Measurements from ENCODE around the gene LNX1.

The LNX1 gene

DNA sequence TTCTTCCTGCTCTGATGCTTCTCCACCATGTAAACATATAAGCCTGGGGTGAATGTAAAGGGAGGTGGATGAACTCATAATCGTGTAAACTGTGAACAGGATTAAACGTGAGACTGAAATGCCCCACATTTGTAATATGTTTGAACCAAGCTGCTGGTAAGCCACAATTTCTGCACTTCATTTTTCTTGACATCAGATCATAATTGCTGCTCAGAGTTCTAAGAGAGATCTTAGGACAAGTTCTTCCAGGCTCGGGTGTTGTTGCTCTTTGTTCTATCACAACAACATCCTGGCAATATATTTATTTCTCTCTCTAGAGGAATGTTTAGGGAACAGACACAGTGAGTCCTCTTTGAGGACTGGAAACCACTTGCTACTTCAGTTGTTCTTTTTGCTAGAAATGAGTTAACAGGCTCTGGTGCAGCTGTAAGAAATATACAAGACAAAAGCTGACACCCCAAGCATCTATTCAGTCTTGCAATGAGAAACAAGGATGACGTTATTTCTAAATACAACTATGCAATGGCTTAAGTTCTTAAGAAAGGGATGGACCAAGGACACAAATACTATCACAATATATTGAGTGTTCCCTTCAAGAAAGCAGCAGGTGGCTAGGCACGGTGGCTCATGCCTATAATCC, 59.6 kb downstream of the LNX1 start:
- DNase-seq, result no peak

- no peak for DNase-seq
Observed at GRCh38 chr4:53529025-53529424, 62.3 kb downstream of the LNX1 start.

DNA sequence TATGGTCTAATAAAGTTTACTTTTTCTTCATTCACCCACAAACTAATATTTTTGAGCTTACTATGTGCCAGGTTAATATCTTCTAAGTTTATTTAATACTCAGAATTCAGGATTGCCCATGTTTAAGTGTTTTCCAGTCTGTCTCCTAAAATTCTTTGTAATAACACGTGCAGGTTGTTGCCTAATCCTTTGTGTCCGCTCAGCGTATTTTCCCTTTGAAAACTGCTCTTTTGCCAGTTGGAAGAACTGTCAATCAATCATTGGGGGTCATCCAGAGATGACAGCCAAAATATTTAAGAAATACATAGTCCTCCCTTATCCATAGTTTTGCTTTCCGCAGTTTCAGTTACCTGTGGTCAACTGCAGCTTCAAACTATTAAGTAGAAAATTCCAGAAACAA, 63.4 kb downstream of the LNX1 start:
- no peak for DNase-seq

GRCh38 chr4:53527326-53527725, 64.0 kb downstream of the LNX1 start:
- no peak for DNase-seq

DNA sequence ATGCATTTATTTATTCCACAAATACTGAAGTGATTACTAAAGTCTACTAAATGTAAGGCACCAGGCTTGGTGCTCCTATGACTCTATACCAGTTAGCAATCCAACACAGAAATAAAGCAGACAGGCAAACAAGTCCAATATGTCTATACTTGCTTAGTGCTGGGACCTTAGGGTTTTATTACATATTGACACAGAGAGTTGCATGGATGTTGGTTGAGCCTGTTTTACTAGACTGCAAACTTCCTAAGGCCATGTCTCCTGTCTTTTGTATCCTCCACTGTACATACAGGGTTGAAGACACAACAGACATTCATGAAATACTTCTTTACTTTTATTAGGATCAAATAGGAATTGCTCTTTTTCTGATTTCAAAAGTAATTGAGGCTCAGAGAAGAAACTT, 69.0 kb downstream of the LNX1 start:
- DNase-seq, result no peak

- DNase-seq, result no peak
Observed at GRCh38 chr4:53520116-53520515, 71.2 kb downstream of the LNX1 start.

GRCh38 chr4:53518807-53519206, 72.5 kb downstream of the LNX1 start:
- DNase-seq, result no peak

DNA sequence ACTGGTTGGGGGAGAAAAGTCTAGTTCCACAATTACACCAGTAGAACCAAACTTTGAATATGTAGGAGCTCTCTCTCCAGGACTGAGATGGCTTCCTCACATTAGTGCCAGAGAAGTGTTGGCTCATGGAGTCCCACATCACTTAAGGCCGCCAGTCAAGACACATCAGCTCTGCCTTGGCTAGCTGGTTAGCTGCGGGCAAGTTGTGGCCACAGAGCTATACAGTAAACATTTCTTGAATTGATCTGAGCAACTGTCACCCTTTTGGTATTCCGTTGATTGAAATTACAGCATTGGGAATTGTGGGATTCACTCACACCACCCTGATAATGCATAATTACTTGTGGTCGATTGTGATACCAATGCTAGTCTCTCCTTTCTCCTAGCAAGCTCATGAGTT, 76.2 kb downstream of the LNX1 start:
- no peak for DNase-seq

- no peak for DNase-seq
Observed at GRCh38 chr4:53514509-53514908, 76.8 kb downstream of the LNX1 start.

- DNase-seq, result no peak
Observed at GRCh38 chr4:53512608-53513007, 78.7 kb downstream of the LNX1 start.

GRCh38 chr4:53511014-53511413, 80.3 kb downstream of the LNX1 start:
- no peak for DNase-seq

DNA sequence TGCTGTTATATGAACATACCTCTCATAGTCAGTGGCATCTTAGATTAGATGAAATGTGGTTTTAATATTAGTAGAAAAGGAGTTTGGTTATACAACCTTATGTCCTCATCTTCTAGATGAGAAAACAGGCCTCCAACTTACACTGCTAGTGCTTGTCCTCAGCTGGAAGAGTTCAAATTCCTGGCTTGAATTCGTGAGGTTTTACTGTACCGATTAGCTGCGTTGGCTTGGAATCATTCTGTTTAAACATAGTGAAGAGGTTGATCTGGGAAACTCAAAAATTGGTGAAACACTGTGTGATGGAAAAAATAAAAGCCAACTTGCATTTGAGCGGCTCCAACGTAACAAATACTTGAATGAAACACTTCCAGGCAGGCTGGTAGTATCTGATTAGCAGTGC, 81.0 kb downstream of the LNX1 start:
- no peak for DNase-seq

DNA sequence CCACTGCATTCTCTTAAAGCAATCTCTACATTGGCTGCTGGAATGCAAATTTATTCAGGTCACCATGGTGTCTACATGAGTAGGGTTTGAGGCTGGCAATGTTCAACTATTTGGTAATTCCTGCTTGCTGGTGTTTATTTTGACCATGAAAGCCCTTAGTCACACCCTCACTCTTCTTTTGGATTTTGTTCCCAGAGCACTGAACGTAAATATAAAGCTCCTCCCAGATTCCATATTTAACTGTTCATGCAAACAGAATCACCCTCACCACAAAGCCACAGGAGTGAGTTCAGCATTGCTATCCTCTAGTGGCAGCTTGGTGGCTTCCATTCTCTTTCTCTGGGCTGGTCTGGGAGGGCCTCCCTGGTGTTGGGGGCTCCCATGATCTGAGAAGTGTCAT, 82.8 kb downstream of the LNX1 start:
- no peak for DNase-seq

DNA sequence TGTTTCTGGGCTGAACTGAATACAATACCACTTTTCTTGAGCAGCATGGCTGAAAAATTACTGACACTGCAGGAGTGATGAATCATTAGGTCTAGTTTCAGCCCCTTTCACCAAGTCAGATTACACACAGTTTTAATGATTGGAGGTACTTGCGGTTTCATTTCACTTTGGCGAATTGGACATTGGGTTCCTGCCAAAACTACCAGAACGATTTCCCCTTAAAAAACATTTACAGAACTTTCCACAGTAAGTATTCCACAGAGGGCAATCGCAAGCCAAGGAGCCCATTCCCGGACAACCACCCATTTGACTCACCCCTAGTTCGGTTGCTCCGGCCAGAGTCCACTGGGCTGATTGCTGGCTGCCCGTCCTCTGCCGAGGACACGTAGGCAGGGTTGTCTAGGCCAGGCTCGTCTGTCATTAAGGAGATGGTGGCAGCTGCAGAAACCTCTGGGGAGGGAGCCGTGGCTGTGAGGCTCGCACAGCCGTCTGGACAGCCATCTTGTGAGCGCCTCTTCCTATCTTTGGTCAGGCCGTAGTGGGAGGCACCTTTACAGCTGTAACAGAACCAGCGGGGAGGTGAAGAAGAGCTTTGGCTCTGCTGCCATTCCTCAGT, 83.5 kb downstream of the LNX1 start:
- DNase-seq, result no peak

GRCh38 chr4:53507058-53507457, 84.2 kb downstream of the LNX1 start:
- DNase-seq, result no peak

DNA sequence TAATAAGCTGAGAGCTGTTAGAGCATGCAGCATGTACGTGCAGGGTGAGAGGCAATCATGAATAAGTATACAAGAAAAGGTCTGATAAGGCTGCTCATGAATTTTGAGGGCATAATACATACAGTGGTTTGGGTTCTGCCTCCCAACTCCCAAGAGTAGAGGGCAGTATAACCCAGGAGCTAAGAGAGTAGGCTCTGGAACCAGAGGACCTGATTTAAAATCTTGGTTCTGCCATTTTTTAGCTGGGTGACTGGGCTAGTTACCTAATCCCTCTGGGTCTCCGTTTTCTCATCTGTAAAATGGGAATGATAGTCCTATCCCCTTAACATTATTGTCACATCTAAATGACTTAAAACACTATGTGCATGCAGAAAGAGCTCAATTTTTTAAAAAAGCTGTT, 85.3 kb downstream of the LNX1 start:
- DNase-seq, result no peak

DNA sequence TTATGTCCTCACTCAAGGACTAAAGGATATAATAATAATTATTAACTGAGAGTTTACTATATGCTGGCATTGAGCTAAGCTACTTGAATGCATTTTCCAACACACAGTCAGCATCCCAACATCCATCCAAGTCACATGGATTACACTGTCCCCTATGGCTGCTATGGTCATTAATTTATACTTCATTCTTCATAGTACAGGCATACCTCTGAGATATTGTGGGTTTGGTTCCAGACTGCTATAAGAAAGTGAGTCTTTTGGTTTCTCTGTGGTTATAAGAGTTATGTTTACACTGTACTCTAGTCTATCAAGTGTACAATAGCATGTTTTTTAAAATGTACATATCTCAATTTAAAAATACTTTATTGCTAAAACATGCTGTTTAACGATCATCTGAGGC, 89.2 kb downstream of the LNX1 start:
- DNase-seq, result no peak

- DNase-seq, result no peak
Observed at GRCh38 chr4:53501561-53501960, 89.7 kb downstream of the LNX1 start.

DNA sequence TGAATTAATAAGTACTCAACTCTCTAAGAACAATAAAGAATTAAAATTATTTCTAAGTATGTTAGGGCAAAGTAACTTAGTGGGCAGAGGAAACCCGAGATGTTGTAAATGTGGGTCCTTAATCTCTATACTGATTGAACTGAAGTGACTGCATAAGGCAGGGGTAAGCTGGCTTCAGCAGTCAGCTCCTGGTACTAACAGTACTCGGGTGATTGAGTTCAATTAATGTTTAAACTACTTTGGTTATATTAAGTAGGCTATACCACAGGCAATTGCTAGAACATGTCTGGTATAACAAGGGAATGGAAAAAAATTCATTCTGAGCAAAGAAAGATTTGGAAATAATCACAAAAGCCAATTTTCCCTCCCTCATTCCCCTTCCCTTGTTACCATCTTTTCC, 90.7 kb downstream of the LNX1 start:
- DNase-seq, result no peak

DNA sequence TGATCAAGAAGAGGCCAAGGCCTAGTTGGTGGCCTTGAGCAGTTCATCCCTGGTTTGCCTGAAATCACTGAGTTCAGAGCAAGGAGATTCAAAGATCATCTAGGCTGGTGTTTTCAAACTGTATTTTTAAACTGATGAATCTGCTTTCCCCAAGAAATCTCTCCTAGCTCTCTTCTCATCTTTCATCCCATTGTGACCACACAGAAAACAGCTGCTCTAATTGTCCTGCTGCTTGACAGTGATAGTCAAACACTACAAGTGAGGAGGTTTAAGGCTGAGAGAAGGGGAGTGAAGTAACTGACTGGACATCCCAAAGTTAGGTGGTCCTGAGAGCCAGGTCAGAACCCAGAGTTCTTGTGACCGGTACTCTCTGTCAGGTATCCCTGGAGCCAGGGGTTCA, 91.5 kb downstream of the LNX1 start:
- no peak for DNase-seq

- DNase-seq, result no peak
Observed at GRCh38 chr4:53498706-53499105, 92.6 kb downstream of the LNX1 start.

DNA sequence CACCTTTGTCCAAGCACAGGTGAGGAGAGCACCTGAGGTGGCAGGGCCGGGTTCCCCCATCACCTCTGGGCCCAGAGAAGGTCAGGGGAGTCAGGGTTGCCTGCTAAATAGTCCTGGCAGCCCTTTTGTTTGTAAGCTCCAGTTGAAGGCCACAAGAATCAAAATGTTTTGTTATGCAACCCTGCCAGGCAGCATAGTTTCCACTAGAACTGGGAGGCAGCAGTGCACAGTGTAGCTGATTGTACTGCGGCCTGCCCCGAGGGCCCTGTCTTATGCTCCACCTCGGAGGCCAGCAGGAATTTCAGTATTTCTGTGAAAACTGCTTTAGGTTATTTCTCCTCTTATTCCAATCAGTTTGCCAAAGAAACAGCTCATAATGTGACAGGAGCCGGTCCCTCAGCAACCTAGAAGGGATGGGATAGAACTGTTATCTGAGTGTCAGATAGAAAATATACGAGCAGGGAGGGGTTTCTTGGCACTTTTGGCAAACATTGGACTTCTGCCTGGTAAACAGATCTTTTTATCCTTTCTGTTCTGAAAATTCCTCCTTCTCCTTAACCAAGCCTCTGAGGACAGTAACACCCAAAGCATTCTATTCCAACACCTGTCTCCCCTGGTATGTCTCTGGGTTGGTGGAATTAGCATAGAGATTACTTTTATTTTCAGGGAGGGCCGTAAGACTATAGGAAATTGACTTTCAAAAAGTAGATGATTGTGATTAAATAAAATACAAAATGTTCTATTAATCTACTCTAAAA, 93.6 kb downstream of the LNX1 start:
- no peak for DNase-seq

DNA sequence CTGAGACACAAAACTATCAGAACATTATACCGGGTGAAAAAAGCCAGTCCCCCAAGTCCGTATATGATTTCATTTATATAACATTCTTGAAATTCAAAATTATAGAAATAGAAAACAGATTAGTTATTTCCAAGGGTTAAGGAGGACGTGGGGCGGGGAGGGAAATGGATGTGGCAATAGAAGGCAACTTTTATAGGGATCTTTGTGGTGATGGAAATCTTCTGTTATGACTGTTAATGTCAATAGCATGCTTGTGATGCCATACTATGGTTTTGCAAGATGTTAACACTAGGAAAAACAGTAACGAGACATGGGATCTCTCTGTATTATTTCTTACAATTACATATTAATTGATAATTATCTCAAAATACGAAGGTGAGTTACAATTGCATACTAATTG, 96.4 kb downstream of the LNX1 start:
- no peak for DNase-seq

- no peak for DNase-seq
Observed at GRCh38 chr4:53490965-53491622, 100.2 kb downstream of the LNX1 start.
